Adrenal gland (tissue), 5 donors: ENCODE measurements around the gene MIPOL1.

Experiments
- CTCF ChIP-seq, 6 experiments: fragments of 450-650 bp in 4 of 6; fragments of 200-600 bp in 2 of 6; sonication (generic) in 1 of 6; IDR thresholded peaks; 1 replicate in 5 of 6; 2 replicates in 1 of 6; pipeline versions ENCODE4 v1.5.1 to v1.8.0; 2016 to 2021; ENCODE audit warnings: antibody characterized with exemption in 6 of 6, mild to moderate bottlenecking in 2 of 6, moderate library complexity in 1 of 6
- POLR2A ChIP-seq, 2 donors: fragments of 450-650 bp; IDR thresholded peaks; one replicate each; pipeline ENCODE4 v1.6.1; 2017; ENCODE audit warnings: antibody characterized with exemption in 2 of 2, mild to moderate bottlenecking in 2 of 2, moderate library complexity in 1 of 2
- donor health status: DM: no; HTN: no; CAD: no.

GRCh38 chr14:37472906-37473305, 275.2 kb downstream of the MIPOL1 start:
- no peak for TF ChIP-seq CTCF (IDR thresholded peaks at IDR 0.05)
- TF ChIP-seq POLR2A (IDR thresholded peaks at IDR 0.05), result no peak
